K562 (cell line): Measurements from ENCODE around the gene OR4Q2.
"Not testable (repeated sequence)": the region's sequence is repeated elsewhere in the genome, so short reads cannot be mapped to it uniquely, and the experiment has no call there.

Experiments
- CTCF ChIP-seq, 3 experiments: IDR thresholded peaks in 2 of 3; conservative IDR thresholded peaks in 1 of 3; 2 replicates each; pipeline ENCODE4 v1.5.1; 2011 to 2012; ENCODE audit warnings: low read length in 3 of 3, mild to moderate bottlenecking in 3 of 3, control low read depth in 2 of 3, improper control_type of control experiment in 1 of 3, inconsistent platforms in 1 of 3, low read depth in 1 of 3, mixed read lengths in 1 of 3, moderate library complexity in 1 of 3; ENCODE audit not compliant: insufficient read depth in 2 of 3
- EZH2 ChIP-seq: IDR thresholded peaks from 2 replicates; pipeline ENCODE4 v1.6.1; 2012; ENCODE audit warnings: low read depth, mild to moderate bottlenecking, inconsistent platforms, low read length, borderline replicate concordance
- MAFK ChIP-seq: IDR thresholded peaks from 2 replicates; pipeline ENCODE4 v1.6.1; 2011; ENCODE audit warnings: low read length, improper control_type of control experiment
- MEF2A ChIP-seq: IDR thresholded peaks from 2 replicates; pipeline ENCODE4 v1.6.1; 2011; ENCODE audit warnings: low read depth, mild to moderate bottlenecking, low read length, moderate library complexity; ENCODE audit not compliant: control insufficient read depth
- POLR2A ChIP-seq: fragments of 450-650 bp; conservative IDR thresholded peaks from 2 replicates; pipeline ENCODE4 v1.6.1; 2016

DNA sequence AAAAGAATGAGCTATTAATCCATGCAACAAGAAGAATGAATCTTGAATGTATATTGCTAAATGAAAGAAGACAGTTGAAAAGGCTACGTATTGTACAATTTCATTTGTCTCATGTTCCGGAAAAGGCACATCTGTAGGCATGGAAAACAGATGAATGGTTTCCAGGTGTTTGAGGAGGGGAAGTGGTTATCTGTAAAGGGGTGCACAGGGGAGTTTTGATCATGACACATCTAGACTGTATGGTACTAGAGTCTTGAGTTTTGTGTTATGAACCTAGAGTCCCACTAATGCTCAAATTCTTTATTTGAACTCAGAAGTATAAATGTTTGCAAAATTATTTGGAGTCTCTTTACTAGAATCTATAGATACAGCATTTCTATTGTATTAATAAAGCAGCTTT is 32.2 kb upstream of the OR4Q2 start:
- not testable (repeated sequence) for TF ChIP-seq MAFK; CTCF (IDR thresholded peaks at IDR 0.05 in 2 of 3, conservative IDR thresholded peaks at IDR 0.05 in 1 of 3; ENCODE audit: insufficient read depth in 2 of 3, low read depth in 1 of 3, low read length in 3 of 3); POLR2A; EZH2; MEF2A
